Esophagus squamous epithelium (tissue), 5 donors: ENCODE measurements around the gene MYO3B. TPM values are rescaled to one million over a fixed set of nuclear protein-coding genes. Genes with fewer than 3 reads are reported as not detected.
"Not testable (repeated sequence)": the region's sequence is repeated elsewhere in the genome, so short reads cannot be mapped to it uniquely, and the experiment has no call there.

ENCODE experiments used
- DNase-seq: peaks from one replicate; lab custom pipeline; 2025; lab: John Stamatoyannopoulos, UW
- H3K27ac ChIP-seq, 4 donors: fragments of 200-600 bp; sonication (generic); one replicate each; pipeline ENCODE4 v1.5.1; 2016 to 2019; ENCODE audit warnings: mild to moderate bottlenecking in 1 of 4
- H3K27me3 ChIP-seq, 4 donors: fragments of 200-600 bp; sonication (generic); 1 replicate in 3 of 4; 2 replicates in 1 of 4; pipeline versions ENCODE4 v1.5.1 to v1.6.0; 2017 to 2021; ENCODE audit warnings: antibody characterized with exemption in 1 of 4
- H3K36me3 ChIP-seq, 3 donors: fragments of 200-600 bp; sonication (generic); one replicate each; pipeline ENCODE4 v1.5.1; 2016 to 2019
- H3K4me1 ChIP-seq, 3 donors: fragments of 200-600 bp; sonication (generic); one replicate each; pipeline ENCODE4 v1.5.1; 2017 to 2019
- H3K4me3 ChIP-seq, 4 donors: fragments of 200-600 bp; sonication (generic); 1 replicate in 3 of 4; 2 replicates in 1 of 4; pipeline ENCODE4 v1.5.1; 2016 to 2019; ENCODE audit warnings: mild to moderate bottlenecking in 2 of 4, moderate library complexity in 1 of 4
- H3K9me3 ChIP-seq, 3 donors: fragments of 200-600 bp; sonication (generic); one replicate each; pipeline ENCODE4 v1.5.1; 2016 to 2019
- POLR2A ChIP-seq, 4 donors: fragments of 450-650 bp; IDR thresholded peaks; one replicate each; pipeline ENCODE4 v1.6.1; 2017; ENCODE audit warnings: antibody characterized with exemption in 4 of 4, mild to moderate bottlenecking in 4 of 4, moderate library complexity in 3 of 4
- WGBS, 2 donors: methylation state at CpG; one replicate each; pipeline ENCODE4 v1.1.5; 2018; 5-methylcytosine and 5-hydroxymethylcytosine counted together
- intact Hi-C: fragments of 100-400 bp; cut with DNase I; formaldehyde crosslinking; loops from one replicate; pipeline ENCODE4 v1.15.0; 2022
- total RNA-seq, 4 donors: library from RNA; depleted of rRNA; stranded (reverse); fragments of >200 nt; gene quantifications; one replicate each; pipeline ENCODE4 v1.1.0, GENCODE V29; 2016
- TF ChIP-seq, protein P1 (sequence below), 6 experiments: fragments of 450-650 bp in 4 of 6; fragments of 200-600 bp in 2 of 6; sonication (generic) in 2 of 6; IDR thresholded peaks; one replicate each; pipeline ENCODE4 v1.5.1; 2016 to 2019; ENCODE audit warnings: antibody characterized with exemption in 6 of 6, mild to moderate bottlenecking in 4 of 6, moderate library complexity in 4 of 6
- donor health status: DM: yes; HTN: yes; CAD: no.

MYO3B gene
- total RNA-seq, 4 donors from 2014 or later, result 0.15 to 0.38 (median 0.18) TPM

DNA sequence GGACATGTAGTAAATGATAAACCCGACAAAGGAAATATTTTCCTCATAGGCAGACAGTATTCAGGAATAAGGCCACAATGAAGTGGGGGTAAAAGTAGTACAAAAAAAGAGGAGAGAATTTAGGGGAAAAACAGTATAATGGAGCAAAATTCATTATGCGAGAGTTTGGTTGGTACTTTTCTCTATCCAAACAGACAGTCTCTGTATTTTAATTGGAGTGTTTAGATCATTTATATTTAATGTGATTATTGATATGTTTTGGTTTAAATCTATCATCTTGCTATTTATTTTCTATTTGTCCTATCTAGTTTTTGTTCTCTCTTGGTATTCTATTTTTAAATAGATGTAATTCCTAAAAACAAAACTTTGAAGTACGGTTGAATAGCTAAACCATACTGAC, 366.9 kb downstream of the MYO3B start:
- H3K27me3 ChIP-seq, result no peaks in the 10 kb centered on the region
- no peak for DNase-seq
- no peak overlapping the region for H3K27ac ChIP-seq
- TF ChIP-seq, protein P1, sequence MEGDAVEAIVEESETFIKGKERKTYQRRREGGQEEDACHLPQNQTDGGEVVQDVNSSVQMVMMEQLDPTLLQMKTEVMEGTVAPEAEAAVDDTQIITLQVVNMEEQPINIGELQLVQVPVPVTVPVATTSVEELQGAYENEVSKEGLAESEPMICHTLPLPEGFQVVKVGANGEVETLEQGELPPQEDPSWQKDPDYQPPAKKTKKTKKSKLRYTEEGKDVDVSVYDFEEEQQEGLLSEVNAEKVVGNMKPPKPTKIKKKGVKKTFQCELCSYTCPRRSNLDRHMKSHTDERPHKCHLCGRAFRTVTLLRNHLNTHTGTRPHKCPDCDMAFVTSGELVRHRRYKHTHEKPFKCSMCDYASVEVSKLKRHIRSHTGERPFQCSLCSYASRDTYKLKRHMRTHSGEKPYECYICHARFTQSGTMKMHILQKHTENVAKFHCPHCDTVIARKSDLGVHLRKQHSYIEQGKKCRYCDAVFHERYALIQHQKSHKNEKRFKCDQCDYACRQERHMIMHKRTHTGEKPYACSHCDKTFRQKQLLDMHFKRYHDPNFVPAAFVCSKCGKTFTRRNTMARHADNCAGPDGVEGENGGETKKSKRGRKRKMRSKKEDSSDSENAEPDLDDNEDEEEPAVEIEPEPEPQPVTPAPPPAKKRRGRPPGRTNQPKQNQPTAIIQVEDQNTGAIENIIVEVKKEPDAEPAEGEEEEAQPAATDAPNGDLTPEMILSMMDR (IDR thresholded peaks at IDR 0.05), result no peak
- TF ChIP-seq POLR2A (IDR thresholded peaks at IDR 0.05), result no peak
- H3K4me3 ChIP-seq, result no peak overlapping the region
- WGBS, 2 donors, result 89 to 95% methylated on average over 3 of the region's 3 CpGs
- peaks cover 0 to 8% (median 3%) of the 10 kb centered on the region in 3 donors for H3K9me3 ChIP-seq
- H3K36me3 ChIP-seq, result no peaks in the 10 kb centered on the region
- no peaks in the 10 kb centered on the region for H3K4me1 ChIP-seq
- intact Hi-C loops, result no loop called here

DNA sequence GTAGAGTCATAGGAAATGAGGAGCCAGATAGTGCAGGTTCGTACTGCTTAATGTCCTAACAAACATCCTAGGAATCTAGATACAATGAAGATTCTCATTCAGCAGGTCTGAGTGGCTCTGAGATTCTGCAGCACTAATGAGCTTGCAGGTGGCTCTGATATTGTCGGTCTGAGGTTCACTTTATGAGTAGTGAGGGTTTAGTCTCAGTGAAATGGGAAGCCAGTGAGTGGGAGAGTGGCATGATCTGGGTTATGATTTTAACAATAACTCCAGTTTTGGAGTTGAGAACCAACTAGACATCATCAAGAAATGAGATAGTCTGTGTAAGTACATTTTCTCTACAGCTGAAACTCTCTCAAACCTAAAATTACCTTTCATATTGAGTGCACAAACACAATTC, 370.4 kb downstream of the MYO3B start:
- intact Hi-C loops, result no loop called here
- Histone ChIP-seq H3K27ac (no peak overlapping the region), H3K9me3 (peaks cover 0 to 23% (median 9%) of the 10 kb centered on the region in 3 donors), H3K27me3 (no peaks in the 10 kb centered on the region), H3K36me3 (no peaks in the 10 kb centered on the region), H3K4me1 (no peaks in the 10 kb centered on the region), H3K4me3 (no peak overlapping the region)
- no peak for DNase-seq
- 73 to 90% methylated on average over 2 of the region's 2 CpGs for WGBS, 2 donors
- no peak for TF ChIP-seq POLR2A (IDR thresholded peaks at IDR 0.05)
- TF ChIP-seq, protein P1 (IDR thresholded peaks at IDR 0.05), result no peak

DNA sequence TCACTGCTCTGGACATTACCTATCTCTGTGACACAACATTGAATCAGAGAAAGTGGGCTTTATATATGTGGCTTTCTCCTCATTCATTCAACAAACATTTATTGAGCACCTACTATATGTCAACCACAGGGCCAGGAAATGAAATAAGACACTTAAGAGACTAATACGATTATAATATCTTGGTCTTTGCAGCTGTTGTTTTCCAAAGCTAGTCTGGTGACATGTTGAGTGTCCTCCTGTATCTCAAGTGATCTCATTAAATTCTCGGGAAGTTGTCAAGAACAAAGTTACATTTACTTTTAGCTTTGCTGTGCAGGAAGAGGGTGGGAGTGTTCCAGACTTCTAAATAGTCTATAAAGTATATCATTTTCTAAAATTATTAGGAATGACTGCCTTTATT, 372.6 kb downstream of the MYO3B start:
- no peak for DNase-seq
- H3K4me3 ChIP-seq, result no peak overlapping the region
- no peak overlapping the region for H3K27ac ChIP-seq
- no peaks in the 10 kb centered on the region for H3K36me3 ChIP-seq
- H3K4me1 ChIP-seq, result peaks cover 0 to 18% (median 9%) of the 10 kb centered on the region in 3 donors
- intact Hi-C loops, result no loop called here
- no peak for TF ChIP-seq POLR2A (IDR thresholded peaks at IDR 0.05)
- TF ChIP-seq, protein P1 (IDR thresholded peaks at IDR 0.05), result no peak
- H3K9me3 ChIP-seq, result peaks cover 0 to 14% (median 6%) of the 10 kb centered on the region in 3 donors
- H3K27me3 ChIP-seq, result no peaks in the 10 kb centered on the region
- 93 to 94% methylated on average over 2 of the region's 2 CpGs for WGBS, 2 donors

DNA sequence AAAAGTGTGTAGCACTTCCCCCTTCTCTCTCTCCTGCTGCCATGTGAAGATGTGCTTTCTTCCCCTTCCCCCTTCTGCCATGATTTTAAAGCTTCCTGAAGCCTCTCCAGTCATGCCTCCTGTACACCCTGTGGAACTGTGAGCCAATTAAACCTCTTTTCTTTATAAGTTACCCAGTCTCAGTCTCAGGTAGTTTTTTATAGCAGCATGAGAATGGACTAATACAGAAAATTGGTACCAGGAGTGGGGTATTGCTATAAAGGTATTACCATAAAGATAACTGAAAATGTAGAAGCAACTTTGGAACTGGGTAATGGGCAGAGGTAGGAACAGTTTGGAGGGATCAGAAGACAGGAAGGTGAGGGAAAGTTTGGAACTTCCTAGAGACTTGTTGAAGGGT, 374.0 kb downstream of the MYO3B start:
- H3K27ac ChIP-seq, H3K27me3 ChIP-seq, DNase-seq, intact Hi-C loops, H3K36me3 ChIP-seq, H3K4me3 ChIP-seq: not testable (repeated sequence)
- Histone ChIP-seq H3K4me1 (peaks cover 0 to 18% (median 9%) of the 10 kb centered on the region in 3 donors), H3K9me3 (peaks cover 0 to 14% (median 6%) of the 10 kb centered on the region in 3 donors)

DNA sequence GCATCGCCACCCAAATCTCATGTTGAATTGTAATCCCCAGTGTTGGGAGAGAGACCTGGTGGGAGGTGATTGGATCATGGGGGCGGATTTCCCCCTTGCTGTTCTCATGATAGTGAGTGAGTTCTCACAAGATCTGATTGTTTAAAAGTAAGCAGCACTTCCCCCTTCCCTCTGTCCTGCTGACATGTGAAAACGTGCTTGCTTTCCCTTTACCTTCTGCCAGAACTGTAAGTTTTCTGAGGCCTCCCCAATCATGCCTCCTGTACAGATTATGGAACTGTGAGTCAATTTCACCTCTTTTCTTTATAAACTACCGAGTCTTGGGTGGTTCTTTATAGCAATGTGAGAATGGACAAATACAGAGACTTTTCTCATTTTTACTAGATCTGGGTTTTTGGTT, 375.8 kb downstream of the MYO3B start:
- Histone ChIP-seq H3K4me1 (peaks cover 0 to 18% (median 9%) of the 10 kb centered on the region in 3 donors), H3K36me3 (no peaks in the 10 kb centered on the region), H3K4me3 (no peak overlapping the region), H3K27me3 (no peaks in the 10 kb centered on the region), H3K27ac (peak overlapping the region in 2 of 4 donors; percentile 6 to 57), H3K9me3 (peaks cover 0 to 14% (median 6%) of the 10 kb centered on the region in 3 donors)
- intact Hi-C loops, result no loop called here
- WGBS, 2 donors, result 32 to 55% methylated on average over 4 of the region's 4 CpGs
- DNase-seq, result no peak
- TF ChIP-seq, protein P1 (IDR thresholded peaks at IDR 0.05), result no peak
- TF ChIP-seq POLR2A (IDR thresholded peaks at IDR 0.05), result no peak
